ENCODE measurements around the gene PRDM16.

- TF ChIP-seq RAD21 (IDR thresholded peaks at IDR 0.05) (no peak), CTCF (IDR thresholded peaks at IDR 0.05; ENCODE audit: low read depth, low read length, missing input control) (no peak), REST (IDR thresholded peaks at IDR 0.05) (no peak), MAX (IDR thresholded peaks at IDR 0.05) (no peak)
Observed at GRCh38 chr1:3063379-3064295, 5.4 kb upstream of the PRDM16 start.
